Measurements from ENCODE around the gene CAMKK1.

Gene CAMKK1

GRCh38 chr17:3870871-3871306 is 22.0 kb downstream of the CAMKK1 start:
- H3K27ac ChIP-seq: no peak overlapping the region
- TF ChIP-seq CTCF (conservative IDR thresholded peaks at IDR 0.05): no peak

- TF ChIP-seq CTCF (conservative IDR thresholded peaks at IDR 0.05): no peak
- H3K27ac ChIP-seq: no peak overlapping the region
Observed at GRCh38 chr17:3867606-3868005, 25.2 kb downstream of the CAMKK1 start.

GRCh38 chr17:3867106-3867505 is 25.7 kb downstream of the CAMKK1 start:
- TF ChIP-seq CTCF (conservative IDR thresholded peaks at IDR 0.05): no peak

GRCh38 chr17:3866276-3866675 is 26.6 kb downstream of the CAMKK1 start:
- H3K27ac ChIP-seq: no peak overlapping the region

More at GRCh38 chr17:3867106-3867505, 25.7 kb downstream of the CAMKK1 start:
- no peak overlapping the region for H3K27ac ChIP-seq

GRCh38 chr17:3865176-3865575 is 27.7 kb downstream of the CAMKK1 start:
- no peak for TF ChIP-seq CTCF (conservative IDR thresholded peaks at IDR 0.05)
- H3K27ac ChIP-seq: no peak overlapping the region

More at GRCh38 chr17:3866276-3866675, 26.6 kb downstream of the CAMKK1 start:
- TF ChIP-seq CTCF (conservative IDR thresholded peaks at IDR 0.05): no peak

- H3K27ac ChIP-seq: no peak overlapping the region
- no peak for TF ChIP-seq CTCF (conservative IDR thresholded peaks at IDR 0.05)
Observed at GRCh38 chr17:3864534-3864933, 28.3 kb downstream of the CAMKK1 start.

- no peak overlapping the region for H3K27ac ChIP-seq
- no peak for TF ChIP-seq CTCF (conservative IDR thresholded peaks at IDR 0.05)
Observed at GRCh38 chr17:3861761-3862681, 30.8 kb downstream of the CAMKK1 start.
